Measurements from ENCODE around the gene ZFP14.
"Not testable (repeated sequence)": the region's sequence is repeated elsewhere in the genome, so short reads cannot be mapped to it uniquely, and the experiment has no call there.

ZFP14 gene

GRCh38 chr19:36340786-36341372, 38.1 kb downstream of the ZFP14 start:
- H3K4me3 ChIP-seq (replicated peaks in 1 of 2; ENCODE audit: low read depth in 2 of 2, low read length in 2 of 2): no peak overlapping the region
- no peak for DNase-seq (ENCODE audit: low read depth in 2 of 2)
- TF ChIP-seq CTCF (IDR thresholded peaks at IDR 0.05; ENCODE audit: low read depth, low read length): no peak

- peak; percentile 92 to 96 for DNase-seq (ENCODE audit: low read depth in 2 of 2)
- H3K4me3 ChIP-seq (replicated peaks in 1 of 2; ENCODE audit: low read depth in 2 of 2, low read length in 2 of 2): peak overlapping the region; percentile 77 to 81
- no peak for TF ChIP-seq CTCF (IDR thresholded peaks at IDR 0.05; ENCODE audit: low read depth, low read length)
Measured at GRCh38 chr19:36331353-36332228, 47.4 kb downstream of the ZFP14 start.

- no peak for TF ChIP-seq CTCF (IDR thresholded peaks at IDR 0.05; ENCODE audit: low read depth, low read length)
- no peak overlapping the region for H3K4me3 ChIP-seq (replicated peaks in 1 of 2; ENCODE audit: low read depth in 2 of 2, low read length in 2 of 2)
- DNase-seq (ENCODE audit: low read depth in 2 of 2): no peak
Measured at GRCh38 chr19:36330216-36330615, 48.8 kb downstream of the ZFP14 start.

GRCh38 chr19:36329534-36329933, 49.5 kb downstream of the ZFP14 start:
- DNase-seq (ENCODE audit: low read depth in 2 of 2): not testable (repeated sequence)

GRCh38 chr19:36326649-36327048, 52.4 kb downstream of the ZFP14 start:
- not testable (repeated sequence) for H3K4me3 ChIP-seq (replicated peaks in 1 of 2; ENCODE audit: low read depth in 2 of 2, low read length in 2 of 2); DNase-seq (ENCODE audit: low read depth in 2 of 2)

More at GRCh38 chr19:36329534-36329933, 49.5 kb downstream of the ZFP14 start:
- not testable (repeated sequence) for H3K4me3 ChIP-seq (replicated peaks in 1 of 2; ENCODE audit: low read depth in 2 of 2, low read length in 2 of 2)

GRCh38 chr19:36315164-36315563, 63.8 kb downstream of the ZFP14 start:
- H3K4me3 ChIP-seq (replicated peaks in 1 of 2; ENCODE audit: low read depth in 2 of 2, low read length in 2 of 2); DNase-seq (ENCODE audit: low read depth in 2 of 2): not testable (repeated sequence)

- H3K4me3 ChIP-seq (replicated peaks in 1 of 2; ENCODE audit: low read depth in 2 of 2, low read length in 2 of 2); DNase-seq (ENCODE audit: low read depth in 2 of 2): not testable (repeated sequence)
Measured at GRCh38 chr19:36314053-36314452, 64.9 kb downstream of the ZFP14 start.

- not testable (repeated sequence) for H3K4me3 ChIP-seq (replicated peaks in 1 of 2; ENCODE audit: low read depth in 2 of 2, low read length in 2 of 2); DNase-seq (ENCODE audit: low read depth in 2 of 2)
Measured at GRCh38 chr19:36311098-36311760, 67.8 kb downstream of the ZFP14 start.

GRCh38 chr19:36310416-36310990, 68.5 kb downstream of the ZFP14 start:
- not testable (repeated sequence) for DNase-seq (ENCODE audit: low read depth in 2 of 2); H3K4me3 ChIP-seq (replicated peaks in 1 of 2; ENCODE audit: low read depth in 2 of 2, low read length in 2 of 2)

- not testable (repeated sequence) for DNase-seq (ENCODE audit: low read depth in 2 of 2); H3K4me3 ChIP-seq (replicated peaks in 1 of 2; ENCODE audit: low read depth in 2 of 2, low read length in 2 of 2)
Measured at GRCh38 chr19:36309759-36310158, 69.2 kb downstream of the ZFP14 start.

- DNase-seq (ENCODE audit: low read depth in 2 of 2); H3K4me3 ChIP-seq (replicated peaks in 1 of 2; ENCODE audit: low read depth in 2 of 2, low read length in 2 of 2): not testable (repeated sequence)
Measured at GRCh38 chr19:36309309-36309708, 69.7 kb downstream of the ZFP14 start.

- DNase-seq (ENCODE audit: low read depth in 2 of 2); H3K4me3 ChIP-seq (replicated peaks in 1 of 2; ENCODE audit: low read depth in 2 of 2, low read length in 2 of 2): not testable (repeated sequence)
Measured at GRCh38 chr19:36292317-36292716, 86.7 kb downstream of the ZFP14 start.
